GM21528 (cell line): ENCODE results near the gene FAM168B.

ENCODE experiments used
- ATAC-seq: cut with Tn5 transposase; IDR thresholded peaks from one replicate; pipeline ENCODE4 v1.9.1; 2021; ENCODE audit warnings: mild to moderate bottlenecking, moderate library complexity; ENCODE audit not compliant: unreplicated experiment, low FRiP score

Gene FAM168B

GRCh38 chr2:131056932-131057287 is 36.4 kb downstream of the FAM168B start:
- ATAC-seq, result no peak

- ATAC-seq, result no peak
Measured at GRCh38 chr2:131056204-131056931, 36.9 kb downstream of the FAM168B start.

GRCh38 chr2:131055169-131056065 is 37.8 kb downstream of the FAM168B start:
- ATAC-seq, result no peak

- no peak for ATAC-seq
Measured at GRCh38 chr2:131054488-131054887, 38.8 kb downstream of the FAM168B start.

- ATAC-seq, result no peak
Measured at GRCh38 chr2:131052741-131053263, 40.5 kb downstream of the FAM168B start.

- ATAC-seq, result no peak
Measured at GRCh38 chr2:131050896-131051295, 42.4 kb downstream of the FAM168B start.

GRCh38 chr2:131049150-131049718 is 44.0 kb downstream of the FAM168B start:
- no peak for ATAC-seq

- ATAC-seq, result no peak
Measured at GRCh38 chr2:131048641-131049040, 44.6 kb downstream of the FAM168B start.

- ATAC-seq, result no peak
Measured at GRCh38 chr2:131047920-131048560, 45.2 kb downstream of the FAM168B start.

GRCh38 chr2:131046918-131047652 is 46.2 kb downstream of the FAM168B start:
- ATAC-seq, result no peak

GRCh38 chr2:131046028-131046917 is 47.0 kb downstream of the FAM168B start:
- ATAC-seq, result no peak

- no peak for ATAC-seq
Measured at GRCh38 chr2:131045286-131046027, 47.8 kb downstream of the FAM168B start.

- ATAC-seq, result no peak
Measured at GRCh38 chr2:131044757-131045150, 48.5 kb downstream of the FAM168B start.

- ATAC-seq, result no peak
Measured at GRCh38 chr2:131044075-131044756, 49.0 kb downstream of the FAM168B start.

GRCh38 chr2:131043199-131044074 is 49.8 kb downstream of the FAM168B start:
- no peak for ATAC-seq

- ATAC-seq, result no peak
Measured at GRCh38 chr2:131042148-131042775, 51.0 kb downstream of the FAM168B start.
